Kidney epithelial cell (primary cell): ENCODE measurements around the gene MAD2L1BP. TPM values are rescaled to one million over a fixed set of nuclear protein-coding genes. Genes with fewer than 3 reads are reported as not detected.

Experiments used
- DNase-seq: peaks from one replicate; pipeline ENCODE4 v3.0.0-alpha.2; 2010; ENCODE audit warnings: low read depth
- H3K27me3 ChIP-seq: 2 replicates; pipeline ENCODE4 v1.6.0; 2011; ENCODE audit warnings: low read length; ENCODE audit not compliant: control insufficient read depth, insufficient read depth
- H3K36me3 ChIP-seq: 2 replicates; pipeline ENCODE4 v1.5.1; 2011; ENCODE audit warnings: low read length; ENCODE audit not compliant: control insufficient read depth, insufficient read depth
- H3K4me3 ChIP-seq: 2 replicates; pipeline ENCODE4 v1.5.1; 2011; ENCODE audit warnings: low read depth, mild to moderate bottlenecking, control low read depth, low read length
- CTCF ChIP-seq: IDR thresholded peaks from 2 replicates; pipeline ENCODE4 v1.5.1; 2011; ENCODE audit warnings: mild to moderate bottlenecking, moderate library complexity, low read length, control low read depth, inconsistent platforms; ENCODE audit not compliant: insufficient read depth, poor library complexity, severe bottlenecking
- total RNA-seq: library from RNA; depleted of rRNA; stranded (reverse); fragments of >200 nt; gene quantifications from 2 replicates; pipeline ENCODE4 v1.2.3, GENCODE V29; 2015

MAD2L1BP gene
- total RNA-seq, 1 donor from 2014 or later: 39.4 TPM

GRCh38 chr6:43671801-43672690, 36.4 kb downstream of the MAD2L1BP start:
- Histone ChIP-seq H3K4me3 (no peak overlapping the region), H3K36me3 (peaks cover 4% of the 10 kb centered on the region), H3K27me3 (no peaks in the 10 kb centered on the region)
- no peak for TF ChIP-seq CTCF
- DNase-seq: no peak

- TF ChIP-seq CTCF: no peak
- Histone ChIP-seq H3K27me3 (no peaks in the 10 kb centered on the region), H3K4me3 (no peak overlapping the region), H3K36me3 (peaks cover 6% of the 10 kb centered on the region)
- no peak for DNase-seq
These were observed 37.9 kb downstream of the MAD2L1BP start for GRCh38 chr6:43673444-43674084.

- TF ChIP-seq CTCF: no peak
- peaks cover 6% of the 10 kb centered on the region for H3K36me3 ChIP-seq
- no peak for DNase-seq
These were observed 38.7 kb downstream of the MAD2L1BP start for GRCh38 chr6:43674291-43674690.

GRCh38 chr6:43674921-43675320, 39.3 kb downstream of the MAD2L1BP start:
- DNase-seq: no peak
- Histone ChIP-seq H3K4me3 (no peak overlapping the region), H3K27me3 (no peaks in the 10 kb centered on the region), H3K36me3 (peaks cover 6% of the 10 kb centered on the region)
- no peak for TF ChIP-seq CTCF

More at GRCh38 chr6:43674291-43674690, 38.7 kb downstream of the MAD2L1BP start:
- Histone ChIP-seq H3K4me3 (no peak overlapping the region), H3K27me3 (no peaks in the 10 kb centered on the region)

GRCh38 chr6:43676962-43677606, 41.4 kb downstream of the MAD2L1BP start:
- Histone ChIP-seq H3K36me3 (peaks cover 3% of the 10 kb centered on the region), H3K27me3 (no peaks in the 10 kb centered on the region), H3K4me3 (no peak overlapping the region)
- no peak for DNase-seq
- no peak for TF ChIP-seq CTCF
